ENCODE results near the gene CMSS1.

GRCh38 chr3:99929745-99930139 is 112.1 kb downstream of the CMSS1 start:
- TF ChIP-seq CTCF (IDR thresholded peaks at IDR 0.05) (no peak), EZH2phosphoT487 (IDR thresholded peaks at IDR 0.05; ENCODE audit: borderline replicate concordance, low read depth) (no peak), RCOR1 (IDR thresholded peaks at IDR 0.05; ENCODE audit: low read length) (no peak), RAD21 (IDR thresholded peaks at IDR 0.05; ENCODE audit: low read length) (no peak), GABPA (IDR thresholded peaks at IDR 0.05; ENCODE audit: low read depth) (no peak), SIN3A (IDR thresholded peaks at IDR 0.05; ENCODE audit: borderline replicate concordance, low read depth, low read length) (no peak), MXI1 (IDR thresholded peaks at IDR 0.05; ENCODE audit: low read depth, low read length) (no peak), FOSL2 (IDR thresholded peaks at IDR 0.05; ENCODE audit: borderline replicate concordance, low read depth) (no peak), USF2 (IDR thresholded peaks at IDR 0.05; ENCODE audit: borderline replicate concordance, low read depth, low read length) (no peak)
- TF ChIP-seq, protein P1, sequence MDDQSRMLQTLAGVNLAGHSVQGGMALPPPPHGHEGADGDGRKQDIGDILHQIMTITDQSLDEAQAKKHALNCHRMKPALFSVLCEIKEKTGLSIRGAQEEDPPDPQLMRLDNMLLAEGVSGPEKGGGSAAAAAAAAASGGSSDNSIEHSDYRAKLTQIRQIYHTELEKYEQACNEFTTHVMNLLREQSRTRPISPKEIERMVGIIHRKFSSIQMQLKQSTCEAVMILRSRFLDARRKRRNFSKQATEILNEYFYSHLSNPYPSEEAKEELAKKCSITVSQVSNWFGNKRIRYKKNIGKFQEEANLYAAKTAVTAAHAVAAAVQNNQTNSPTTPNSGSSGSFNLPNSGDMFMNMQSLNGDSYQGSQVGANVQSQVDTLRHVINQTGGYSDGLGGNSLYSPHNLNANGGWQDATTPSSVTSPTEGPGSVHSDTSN (IDR thresholded peaks at IDR 0.05): peak; percentile 41; the same call in 1 of the 2 replicates

Data from SK-N-SH (cell line).